Measurements from ENCODE around the gene LRP8.

GRCh38 chr1:53326088-53326597, 1.7 kb downstream of the LRP8 start:
- TF ChIP-seq EZH2phosphoT487 (IDR thresholded peaks at IDR 0.05; ENCODE audit: low read depth): no peak
- TF ChIP-seq CTCF (IDR thresholded peaks at IDR 0.05; ENCODE audit: low read depth, low read length): no peak
